ENCODE data around the gene KLF13.

- TF ChIP-seq CTCF (conservative IDR thresholded peaks at IDR 0.05) (no peak), ZFX (IDR thresholded peaks at IDR 0.05) (no peak)
These were observed 20.7 kb downstream of the KLF13 start for GRCh38 chr15:31347067-31347975.
